Gastroesophageal sphincter (tissue), 4 donors: ENCODE measurements around the gene NAGPA. TPM values are rescaled to one million over a fixed set of nuclear protein-coding genes. Genes with fewer than 3 reads are reported as not detected.
A peak's percentile ranks its signal among the peaks of the same experiment; 100 is the strongest.

ENCODE experiments used
- ATAC-seq: fragments of 150-250 bp; one replicate; pipeline ENCODE4 v1.9.1; 2016; ENCODE audit warnings: mild to moderate bottlenecking, moderate library complexity
- H3K27ac ChIP-seq, 4 donors: fragments of 200-600 bp; sonication (generic) in 3 of 4; 1 replicate in 3 of 4; 2 replicates in 1 of 4; pipeline ENCODE4 v1.5.1; 2016 to 2019
- H3K27me3 ChIP-seq: fragments of 200-600 bp; sonication (generic); one replicate; pipeline ENCODE4 v1.5.1; 2019
- H3K36me3 ChIP-seq, 2 donors: fragments of 200-600 bp; sonication (generic); one replicate each; pipeline ENCODE4 v1.5.1; 2019; ENCODE audit warnings: control low read depth in 1 of 2
- H3K4me1 ChIP-seq, 3 donors: fragments of 200-600 bp; sonication (generic); 1 replicate in 2 of 3; 2 replicates in 1 of 3; pipeline ENCODE4 v1.5.1; 2016 to 2019; ENCODE audit warnings: control low read depth in 2 of 3
- H3K4me3 ChIP-seq, 2 donors: fragments of 200-600 bp; sonication (generic); one replicate each; pipeline ENCODE4 v1.5.1; 2019; ENCODE audit warnings: mild to moderate bottlenecking in 1 of 2, moderate library complexity in 1 of 2
- H3K9me3 ChIP-seq, 3 donors: fragments of 200-600 bp; sonication (generic); one replicate each; pipeline ENCODE4 v1.5.1; 2017 to 2019; ENCODE audit warnings: control low read depth in 2 of 3
- CTCF ChIP-seq, 4 experiments: fragments of 200-600 bp in 2 of 4; fragments of 450-650 bp in 2 of 4; sonication (generic) in 1 of 4; IDR thresholded peaks; one replicate each; pipeline ENCODE4 v1.5.1; 2017 to 2019; ENCODE audit warnings: antibody characterized with exemption in 4 of 4, mild to moderate bottlenecking in 2 of 4, moderate library complexity in 2 of 4
- EP300 ChIP-seq: sonication (generic); formaldehyde crosslinking; IDR thresholded peaks from one replicate; pipeline ENCODE4 v1.6.1; 2017; ENCODE audit warnings: antibody characterized with exemption, mild to moderate bottlenecking
- POLR2A ChIP-seq, 2 donors: fragments of 450-650 bp; IDR thresholded peaks; one replicate each; pipeline ENCODE4 v1.6.1; 2017; ENCODE audit warnings: antibody characterized with exemption in 2 of 2, mild to moderate bottlenecking in 2 of 2, moderate library complexity in 1 of 2
- POLR2AphosphoS5 ChIP-seq: sonication (generic); formaldehyde crosslinking; IDR thresholded peaks from one replicate; pipeline ENCODE4 v1.6.1; 2017; ENCODE audit warnings: antibody characterized with exemption
- WGBS, 2 donors: methylation state at CpG; one replicate each; pipeline ENCODE4 v1.1.5; 2018; ENCODE audit warnings: low coverage in 1 of 2; 5-methylcytosine and 5-hydroxymethylcytosine counted together
- total RNA-seq, 4 donors: library from RNA; depleted of rRNA; stranded (reverse); fragments of >200 nt; gene quantifications; one replicate each; pipeline ENCODE4 v1.1.0, GENCODE V29; 2016

NAGPA gene
- total RNA-seq, 4 donors from 2014 or later = 17.8 to 37.8 (median 27.7) TPM

GRCh38 chr16:5035909-5036227 lies 2.1 kb upstream of the NAGPA start:
- no peaks in the 10 kb centered on the region for H3K27me3 ChIP-seq
- H3K27ac ChIP-seq = no peak overlapping the region
- H3K9me3 ChIP-seq = no peaks in the 10 kb centered on the region
- peaks cover 2 to 26% (median 7%) of the 10 kb centered on the region in 3 donors for H3K4me1 ChIP-seq
- no peak for ATAC-seq
- 50% methylated on average over 1 of the region's 1 CpG for WGBS, 2 donors
- no peak overlapping the region for H3K4me3 ChIP-seq
- H3K36me3 ChIP-seq = peaks cover 0 to 6% of the 10 kb centered on the region in 2 donors
- TF ChIP-seq POLR2AphosphoS5 (no peak), CTCF (IDR thresholded peaks at IDR 0.05) (no peak), EP300 (no peak), POLR2A (IDR thresholded peaks at IDR 0.05) (no peak)

GRCh38 chr16:5034167-5034523 lies 410 bp upstream of the NAGPA start:
- H3K27me3 ChIP-seq = no peaks in the 10 kb centered on the region
- H3K4me3 ChIP-seq = peak overlapping the region; percentile 50 to 98
- peaks cover 2 to 26% (median 7%) of the 10 kb centered on the region in 3 donors for H3K4me1 ChIP-seq
- H3K27ac ChIP-seq = peak overlapping the region; percentile 36 to 81 (median 73)
- H3K36me3 ChIP-seq = peaks cover 0 to 23% of the 10 kb centered on the region in 2 donors
- no peaks in the 10 kb centered on the region for H3K9me3 ChIP-seq
- no peak for ATAC-seq
- 7 to 13% methylated on average over 2 of the region's 2 CpGs for WGBS, 2 donors
- TF ChIP-seq EP300 (no peak), POLR2A (IDR thresholded peaks at IDR 0.05) (no peak), POLR2AphosphoS5 (no peak), CTCF (IDR thresholded peaks at IDR 0.05) (no peak)

GRCh38 chr16:5032748-5033167 lies 977 bp downstream of the NAGPA start:
- TF ChIP-seq POLR2A (IDR thresholded peaks at IDR 0.05) (no peak), CTCF (IDR thresholded peaks at IDR 0.05) (no peak), EP300 (no peak), POLR2AphosphoS5 (no peak)
- Histone ChIP-seq H3K27me3 (no peaks in the 10 kb centered on the region), H3K4me1 (peaks cover 2 to 26% (median 7%) of the 10 kb centered on the region in 3 donors), H3K9me3 (no peaks in the 10 kb centered on the region), H3K27ac (peak overlapping the region in 2 of 4 donors; percentile 76 to 81), H3K36me3 (peaks cover 0 to 37% of the 10 kb centered on the region in 2 donors), H3K4me3 (peak overlapping the region; percentile 50 to 98)
- WGBS, 2 donors = 33 to 68% methylated on average over 4 to 7 of the region's 12 CpGs
- no peak for ATAC-seq

GRCh38 chr16:5031601-5032000 lies 2.1 kb downstream of the NAGPA start:
- Histone ChIP-seq H3K4me3 (no peak overlapping the region), H3K9me3 (no peaks in the 10 kb centered on the region), H3K27ac (no peak overlapping the region), H3K4me1 (peaks cover 2 to 26% (median 7%) of the 10 kb centered on the region in 3 donors), H3K36me3 (peaks cover 0 to 49% of the 10 kb centered on the region in 2 donors), H3K27me3 (no peaks in the 10 kb centered on the region)
- ATAC-seq = no peak
- WGBS, 2 donors = 74 to 87% methylated on average over 4 to 7 of the region's 7 CpGs
- no peak for TF ChIP-seq EP300
- no peak for TF ChIP-seq POLR2A (IDR thresholded peaks at IDR 0.05)
- no peak for TF ChIP-seq CTCF (IDR thresholded peaks at IDR 0.05)

GRCh38 chr16:5030251-5030870 lies 3.4 kb downstream of the NAGPA start:
- no peak overlapping the region for H3K4me3 ChIP-seq
- H3K4me1 ChIP-seq = peaks cover 2 to 26% (median 7%) of the 10 kb centered on the region in 3 donors
- no peak for ATAC-seq
- no peaks in the 10 kb centered on the region for H3K27me3 ChIP-seq
- TF ChIP-seq POLR2AphosphoS5 = no peak
- no peak for TF ChIP-seq POLR2A (IDR thresholded peaks at IDR 0.05)
- TF ChIP-seq CTCF (IDR thresholded peaks at IDR 0.05) = no peak
- peaks cover 0 to 49% of the 10 kb centered on the region in 2 donors for H3K36me3 ChIP-seq
- 69 to 85% methylated on average over 4 to 7 of the region's 12 CpGs for WGBS, 2 donors
- no peaks in the 10 kb centered on the region for H3K9me3 ChIP-seq
- no peak overlapping the region for H3K27ac ChIP-seq
